ENCODE measurements around the gene PQBP1.

GRCh38 chrX:48913605-48914366, 16.1 kb downstream of the PQBP1 start:
- TF ChIP-seq CTCF (optimal IDR thresholded peaks at IDR 0.05 in 1 of 3, IDR thresholded peaks at IDR 0.05 in 1 of 3, conservative IDR thresholded peaks at IDR 0.05 in 1 of 3; ENCODE audit: extremely low read depth in 1 of 3, insufficient read depth in 2 of 3, low read length in 3 of 3), result no peak
- no peak for TF ChIP-seq EZH2 (IDR thresholded peaks at IDR 0.05; ENCODE audit: low read length)

Data from keratinocyte (primary cell).